Smooth muscle cell (in vitro differentiated cells): ENCODE results near the gene EXO1. TPM values are rescaled to one million over a fixed set of nuclear protein-coding genes. Genes with fewer than 3 reads are reported as not detected.

ENCODE experiments used
- DNase-seq: peaks from one replicate; lab custom pipeline; 2025; ENCODE audit not compliant: unreplicated experiment; lab: John Stamatoyannopoulos, UW
- H2AFZ ChIP-seq: fragments of 200-600 bp; sonication (generic); 2 replicates; pipeline ENCODE4 v1.6.0; 2016; ENCODE audit warnings: antibody characterized with exemption, low read depth, mild to moderate bottlenecking
- H3F3A ChIP-seq: fragments of 200-600 bp; sonication (generic); 2 replicates; pipeline ENCODE4 v1.6.0; 2017; ENCODE audit warnings: antibody characterized with exemption, low read depth
- H3K27ac ChIP-seq: fragments of 200-600 bp; sonication (generic); 2 replicates; pipeline ENCODE4 v1.5.1; 2016; ENCODE audit warnings: low read depth, mild to moderate bottlenecking
- H3K27me3 ChIP-seq: fragments of 200-600 bp; sonication (generic); 2 replicates; pipeline ENCODE4 v1.6.1; 2016; ENCODE audit warnings: low read depth, mild to moderate bottlenecking
- H3K36me3 ChIP-seq: fragments of 200-600 bp; sonication (generic); 2 replicates; pipeline ENCODE4 v1.5.1; 2016; ENCODE audit warnings: low read depth
- H3K4me1 ChIP-seq: fragments of 200-600 bp; sonication (generic); 2 replicates; pipeline ENCODE4 v1.5.1; 2016; ENCODE audit warnings: low read depth
- H3K4me2 ChIP-seq: fragments of 200-600 bp; sonication (generic); 2 replicates; pipeline ENCODE4 v1.6.0; 2016; ENCODE audit warnings: mild to moderate bottlenecking
- H3K4me3 ChIP-seq: fragments of 200-600 bp; sonication (generic); 2 replicates; pipeline ENCODE4 v1.5.1; 2016; ENCODE audit warnings: mild to moderate bottlenecking
- H3K79me2 ChIP-seq: fragments of 200-600 bp; sonication (generic); 2 replicates; pipeline ENCODE4 v1.6.0; 2016; ENCODE audit warnings: low read depth, mild to moderate bottlenecking
- H3K9ac ChIP-seq: fragments of 200-600 bp; sonication (generic); 2 replicates; pipeline ENCODE4 v1.6.0; 2016; ENCODE audit warnings: low read depth
- H3K9me3 ChIP-seq: fragments of 200-600 bp; sonication (generic); replicated peaks from 2 replicates; pipeline ENCODE4 v1.5.1; 2016; ENCODE audit warnings: low read depth
- H4K20me1 ChIP-seq: fragments of 200-600 bp; sonication (generic); 2 replicates; pipeline ENCODE4 v1.6.0; 2016; ENCODE audit warnings: low read depth
- WGBS: methylation state at CpG from one replicate; pipeline ENCODE4 v1.1.7; 2016; ENCODE audit warnings: low lambda C conversion rate; 5-methylcytosine and 5-hydroxymethylcytosine counted together
- polyA plus RNA-seq: library from polyadenylated mRNA; unstranded; fragments of >200 nt; fragmentation: Nextera tagmentation; extraction: Ambion mirVana; gene quantifications from 2 replicates; pipeline ENCODE4 v1.2.1, GENCODE V29; 2016
- total RNA-seq: library from RNA; depleted of rRNA; stranded (reverse); fragments of >200 nt; gene quantifications from 2 replicates; pipeline ENCODE4 v1.2.3, GENCODE V29; 2014
- TF ChIP-seq, protein P1 (sequence below): fragments of 200-600 bp; sonication (generic); IDR thresholded peaks from 2 replicates; pipeline ENCODE4 v1.5.1; 2017; ENCODE audit warnings: borderline replicate concordance, mild to moderate bottlenecking, antibody characterized with exemption; ENCODE audit not compliant: insufficient read depth, poor library complexity, severe bottlenecking

The EXO1 gene
- total RNA-seq (10.5 and 11.0 TPM in 2 replicates), polyA plus RNA-seq (3.8 and 7.5 TPM in 2 replicates)

DNA sequence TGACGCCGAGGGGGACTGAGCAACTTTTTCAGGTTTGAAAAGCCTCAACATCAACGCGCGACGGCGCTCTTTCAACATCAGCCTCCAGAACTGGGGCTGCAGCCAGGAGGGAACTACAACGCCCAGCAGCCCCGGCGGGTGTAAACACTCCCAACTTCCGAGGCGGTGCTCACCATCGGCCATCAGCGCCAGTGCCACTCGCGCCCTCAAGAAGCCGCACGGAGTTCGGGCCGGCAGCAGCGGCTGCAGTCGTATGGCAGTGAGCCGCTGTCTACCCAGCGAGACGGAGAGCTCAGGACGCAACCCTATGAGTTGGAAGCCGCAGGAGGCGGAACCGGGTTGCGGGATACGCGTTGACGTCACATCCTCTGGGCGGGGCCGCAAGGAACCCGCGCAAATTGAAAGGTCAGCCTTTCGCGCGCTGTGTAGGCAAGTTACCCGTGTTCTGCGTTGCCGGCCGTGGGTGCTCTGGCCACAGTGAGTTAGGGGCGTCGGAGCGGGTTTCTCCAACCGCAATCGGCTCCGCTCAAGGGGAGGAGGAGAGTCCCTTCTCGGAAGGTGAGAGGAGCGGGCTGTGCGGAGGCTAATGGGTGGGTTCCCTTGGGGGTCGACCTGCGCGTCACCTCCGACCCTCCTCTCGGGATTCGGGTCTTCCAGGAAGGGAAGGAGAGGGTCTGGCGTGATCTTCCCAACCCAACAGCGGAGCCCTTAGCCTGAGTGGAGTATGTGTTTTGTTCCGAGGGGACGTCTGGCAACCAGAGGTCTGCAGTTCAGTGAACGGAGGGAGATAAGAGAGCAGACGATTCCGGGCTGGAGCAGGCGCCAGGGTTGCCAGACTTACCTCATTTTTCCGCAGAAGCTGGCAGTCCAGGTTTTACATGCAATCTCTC lies at the start of gene EXO1:
Gene EXO1 (plus strand): TSS at position 409 of the 890 bp plus-strand sequence. CDS start 2,222 bp downstream, outside the sequence.
- H3K4me1 ChIP-seq = peaks cover 8% of the 10 kb centered on the region
- TF ChIP-seq, protein P1, sequence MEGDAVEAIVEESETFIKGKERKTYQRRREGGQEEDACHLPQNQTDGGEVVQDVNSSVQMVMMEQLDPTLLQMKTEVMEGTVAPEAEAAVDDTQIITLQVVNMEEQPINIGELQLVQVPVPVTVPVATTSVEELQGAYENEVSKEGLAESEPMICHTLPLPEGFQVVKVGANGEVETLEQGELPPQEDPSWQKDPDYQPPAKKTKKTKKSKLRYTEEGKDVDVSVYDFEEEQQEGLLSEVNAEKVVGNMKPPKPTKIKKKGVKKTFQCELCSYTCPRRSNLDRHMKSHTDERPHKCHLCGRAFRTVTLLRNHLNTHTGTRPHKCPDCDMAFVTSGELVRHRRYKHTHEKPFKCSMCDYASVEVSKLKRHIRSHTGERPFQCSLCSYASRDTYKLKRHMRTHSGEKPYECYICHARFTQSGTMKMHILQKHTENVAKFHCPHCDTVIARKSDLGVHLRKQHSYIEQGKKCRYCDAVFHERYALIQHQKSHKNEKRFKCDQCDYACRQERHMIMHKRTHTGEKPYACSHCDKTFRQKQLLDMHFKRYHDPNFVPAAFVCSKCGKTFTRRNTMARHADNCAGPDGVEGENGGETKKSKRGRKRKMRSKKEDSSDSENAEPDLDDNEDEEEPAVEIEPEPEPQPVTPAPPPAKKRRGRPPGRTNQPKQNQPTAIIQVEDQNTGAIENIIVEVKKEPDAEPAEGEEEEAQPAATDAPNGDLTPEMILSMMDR = peak; percentile 16
- peak within 1 kb of the TSS; percentile 90 for H3K27ac ChIP-seq
- H3K9me3 ChIP-seq = no peaks in the 10 kb centered on the region
- H3K79me2 ChIP-seq = no peaks in the 10 kb centered on the region
- DNase-seq = peak; percentile 86
- no peaks in the 10 kb centered on the region for H3K36me3 ChIP-seq
- H4K20me1 ChIP-seq = no peaks in the 10 kb centered on the region
- 1% methylated on average over 68 of the region's 68 CpGs for WGBS
- no peaks in the 10 kb centered on the region for H3K27me3 ChIP-seq
- H3K9ac ChIP-seq = peak within 1 kb of the TSS; percentile 78
- H3K4me2 ChIP-seq = peak within 1 kb of the TSS; percentile 87
- H3K4me3 ChIP-seq = peak within 1 kb of the TSS; percentile 83
- H2AFZ ChIP-seq = peak within 1 kb of the TSS; percentile 99
- no peaks in the 10 kb centered on the region for H3F3A ChIP-seq

DNA sequence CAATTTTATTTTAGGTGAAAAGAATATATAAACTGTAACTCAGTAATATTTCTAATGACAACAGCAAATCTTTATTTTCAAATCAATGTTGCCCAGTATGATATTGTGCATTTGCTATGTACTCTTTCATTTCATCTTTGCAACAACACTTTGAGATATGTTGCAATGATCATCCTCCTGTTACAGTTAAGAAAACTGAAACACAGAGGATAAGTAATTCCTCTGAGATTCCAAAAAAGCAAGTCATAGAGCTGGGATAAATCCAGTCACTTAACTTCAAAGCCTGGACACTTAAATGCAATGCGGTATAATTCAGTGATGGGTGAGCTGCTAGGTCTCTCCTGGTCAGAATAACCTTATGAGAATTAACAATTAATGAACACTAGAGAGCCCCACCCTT lies 48.6 kb upstream of the EXO1 start:
- H2AFZ ChIP-seq = no peak overlapping the region
- no peaks in the 10 kb centered on the region for H3K4me1 ChIP-seq
- H3F3A ChIP-seq = no peaks in the 10 kb centered on the region
- H3K4me3 ChIP-seq = no peak overlapping the region
- DNase-seq = no peak
- H3K79me2 ChIP-seq = no peaks in the 10 kb centered on the region
- no peak overlapping the region for H3K4me2 ChIP-seq
- no peaks in the 10 kb centered on the region for H3K36me3 ChIP-seq
- no peaks in the 10 kb centered on the region for H4K20me1 ChIP-seq
- H3K9me3 ChIP-seq = no peaks in the 10 kb centered on the region
- WGBS = 31% methylated on average over 1 of the region's 1 CpG
- H3K9ac ChIP-seq = no peak overlapping the region
- no peak overlapping the region for H3K27ac ChIP-seq
- no peaks in the 10 kb centered on the region for H3K27me3 ChIP-seq
- TF ChIP-seq, protein P1 = no peak

DNA sequence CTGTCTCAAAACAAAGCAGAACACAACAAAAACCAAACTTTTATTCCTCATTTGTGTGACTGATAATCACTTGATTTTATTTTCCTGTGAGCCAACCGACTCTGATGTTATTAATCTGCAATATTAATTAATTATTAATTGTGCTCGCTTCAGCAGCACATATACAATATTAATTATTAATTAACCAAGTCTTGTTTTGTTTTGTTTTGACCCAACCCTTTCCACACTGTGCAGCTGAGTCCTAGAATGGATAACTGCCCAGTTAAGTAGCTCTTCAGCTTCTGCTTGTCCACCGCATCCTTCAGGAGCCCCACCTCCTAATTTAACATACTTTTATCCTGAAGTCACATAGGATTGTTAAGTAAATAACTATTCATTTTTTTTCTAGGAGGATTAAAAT lies 47.4 kb upstream of the EXO1 start:
- 85% methylated on average over 3 of the region's 3 CpGs for WGBS

More for the DNA sequence above, 47.4 kb upstream of the EXO1 start:
- Histone ChIP-seq H3K4me3 (no peak overlapping the region), H3K79me2 (no peaks in the 10 kb centered on the region), H3K4me1 (no peaks in the 10 kb centered on the region), H3K9ac (no peak overlapping the region), H3K36me3 (no peaks in the 10 kb centered on the region), H3K27ac (no peak overlapping the region), H2AFZ (no peak overlapping the region), H3F3A (no peaks in the 10 kb centered on the region), H3K27me3 (no peaks in the 10 kb centered on the region), H4K20me1 (no peaks in the 10 kb centered on the region), H3K9me3 (no peaks in the 10 kb centered on the region), H3K4me2 (no peak overlapping the region)
- no peak for DNase-seq
- TF ChIP-seq, protein P1 = no peak
